K562 (cell line): Measurements from ENCODE around the gene SACS. TPM values are rescaled to one million over a fixed set of nuclear protein-coding genes. Genes with fewer than 3 reads are reported as not detected.

Experiments used
- ATAC-seq: fragments of 200-7000 bp; cut with Tn5 transposase; 3 replicates; pipeline ENCODE4 v1.9.1; 2020; ENCODE audit warnings: moderate library complexity
- BruUV-seq: library from RNA; stranded (reverse); fragments of 400-500 nt; replicated peaks from 2 replicates; lab custom pipeline; 2021; lab: Mats Ljungman, UMichigan
- CTCF ChIA-PET: fragments of 300-600 bp; formaldehyde crosslinking; extraction: SDS; loops from one replicate; lab custom pipeline; 2021; ENCODE audit warnings: low intra/inter-chr PET ratio; lab: Yijun Ruan, JAX
- POLR2A ChIA-PET: fragments of 300-600, 350-650 bp; sonication (Branson Sonifier 250); formaldehyde crosslinking; extraction: SDS; loops from one replicate; lab custom pipeline; 2021; ENCODE audit warnings: antibody characterized with exemption, inconsistent platforms; lab: Yijun Ruan, JAX
- DNase-seq, 4 experiments: peaks; one replicate each; pipeline versions ENCODE4 v3.0.0 to v3.0.0-alpha.2; 2011 to 2018; ENCODE audit warnings: low spot score in 3 of 4, mixed read lengths in 3 of 4; ENCODE audit errors: extremely low read depth in 1 of 4
- FAIRE-seq: peaks from 2 replicates; lab custom pipeline; 2011; peaks lifted over from hg19 to GRCh38; lab: Jason Lieb, UNC
- H2AFZ ChIP-seq: 2 replicates; pipeline ENCODE4 v1.6.0; 2011; ENCODE audit warnings: low read depth, low read length, control low read depth, inconsistent platforms
- H3K27ac ChIP-seq: fragments of 200-600 bp; 3 replicates; pipeline ENCODE4 v1.8.0; 2011; ENCODE audit warnings: low read depth, mild to moderate bottlenecking, control low read depth, inconsistent platforms, low read length, moderate library complexity, mixed read lengths; ENCODE audit errors: extremely low read depth
- H3K27me3 ChIP-seq, 2 experiments: fragments of 300-600 bp in 1 of 2; 2 replicates in 1 of 2; 3 replicates in 1 of 2; pipeline versions ENCODE4 v1.6.0 to v1.8.0; 2011; ENCODE audit warnings: inconsistent platforms in 2 of 2, low read length in 2 of 2, mild to moderate bottlenecking in 1 of 2, mixed read lengths in 1 of 2, moderate library complexity in 1 of 2; ENCODE audit not compliant: control insufficient read depth in 2 of 2, insufficient read depth in 2 of 2
- H3K36me3 ChIP-seq: fragments of 300-600 bp; 3 replicates; pipeline ENCODE4 v1.8.0; 2011; ENCODE audit warnings: mild to moderate bottlenecking, low read length, inconsistent platforms; ENCODE audit not compliant: control insufficient read depth, insufficient read depth
- H3K4me1 ChIP-seq, 2 experiments: fragments of 200-600 bp in 1 of 2; replicated peaks in 1 of 2; 2 replicates in 1 of 2; 3 replicates in 1 of 2; pipeline versions ENCODE4 v1.5.1 to v1.8.0; 2011; ENCODE audit warnings: inconsistent platforms in 2 of 2, low read length in 2 of 2, mild to moderate bottlenecking in 1 of 2, mixed read lengths in 1 of 2, moderate library complexity in 1 of 2; ENCODE audit not compliant: control insufficient read depth in 2 of 2, insufficient read depth in 2 of 2
- H3K4me2 ChIP-seq: 2 replicates; pipeline ENCODE4 v1.6.1; 2011; ENCODE audit warnings: low read length, control low read depth, inconsistent platforms, mixed read lengths; ENCODE audit not compliant: insufficient read depth
- H3K4me3 ChIP-seq: fragments of 200-600 bp; sonication (generic), shearing (Covaris generic); 2 replicates; pipeline ENCODE4 v1.5.1; 2016; ENCODE audit warnings: control low read depth, inconsistent platforms
- H3K79me2 ChIP-seq: fragments of 200-600 bp; 3 replicates; pipeline ENCODE4 v1.8.0; 2011; ENCODE audit warnings: low read length, inconsistent platforms; ENCODE audit not compliant: control insufficient read depth, insufficient read depth
- H3K9ac ChIP-seq, 2 experiments: 2 replicates each; pipeline versions ENCODE4 v1.6.0 to v1.6.1; 2011; ENCODE audit warnings: low read depth in 2 of 2, low read length in 2 of 2, control low read depth in 1 of 2, inconsistent platforms in 1 of 2, mild to moderate bottlenecking in 1 of 2, mixed read lengths in 1 of 2; ENCODE audit not compliant: insufficient read depth in 1 of 2
- H3K9me1 ChIP-seq: one replicate; pipeline ENCODE4 v1.6.0; 2011; ENCODE audit warnings: inconsistent platforms, mild to moderate bottlenecking, low read length, moderate library complexity; ENCODE audit not compliant: control insufficient read depth, insufficient read depth
- H3K9me3 ChIP-seq: replicated peaks from 2 replicates; pipeline ENCODE4 v1.5.1; 2011; ENCODE audit warnings: low read depth, low read length, inconsistent platforms; ENCODE audit not compliant: control insufficient read depth, insufficient read depth
- H4K20me1 ChIP-seq: replicated peaks from 2 replicates; pipeline ENCODE4 v1.6.1; 2011; ENCODE audit warnings: low read length, inconsistent platforms, mixed read lengths; ENCODE audit not compliant: control insufficient read depth, insufficient read depth
- CBFA2T2 ChIP-seq: fragments of 450-650 bp; conservative IDR thresholded peaks from 2 replicates; pipeline ENCODE4 v1.6.1; 2017; ENCODE audit warnings: mild to moderate bottlenecking
- DACH1 ChIP-seq: fragments of 450-650 bp; IDR thresholded peaks from 2 replicates; pipeline ENCODE4 v1.6.1; 2018; ENCODE audit not compliant: partially characterized antibody
- FOS ChIP-seq: IDR thresholded peaks from 3 replicates; pipeline ENCODE4 v1.6.1; 2011; ENCODE audit not compliant: insufficient read length; ENCODE audit errors: extremely low read depth
- PCBP1 ChIP-seq: fragments of 200-400 bp; formaldehyde crosslinking; IDR thresholded peaks from 2 replicates; pipeline ENCODE4 v1.6.1; 2018; ENCODE audit warnings: mild to moderate bottlenecking, low read depth, low read length; ENCODE audit not compliant: poor library complexity, severe bottlenecking
- RBM14 ChIP-seq: fragments of 200-400 bp; formaldehyde crosslinking; IDR thresholded peaks from 2 replicates; pipeline ENCODE4 v1.6.1; 2018; ENCODE audit warnings: low read depth, mild to moderate bottlenecking, low read length, moderate library complexity, borderline replicate concordance; ENCODE audit not compliant: insufficient read depth
- TCF3 ChIP-seq: sonication (generic); formaldehyde crosslinking; IDR thresholded peaks from 2 replicates; pipeline ENCODE4 v1.4.0; 2020; ENCODE audit warnings: mild to moderate bottlenecking, missing genetic modification reagents
- ZNF165 ChIP-seq: fragments of 250-450 bp; sonication (Bioruptor Pico); IDR thresholded peaks from 2 replicates; pipeline ENCODE4 v1.4.0; 2020; ENCODE audit warnings: borderline replicate concordance
- ZNF699 ChIP-seq: fragments of 250-450 bp; sonication (Bioruptor Pico); IDR thresholded peaks from 2 replicates; pipeline ENCODE4 v1.8.0; 2021; ENCODE audit warnings: mild to moderate bottlenecking, moderate library complexity; ENCODE audit not compliant: insufficient replicate concordance
- WGBS: fragments of 100-300 bp; shearing (Covaris generic); methylation state at CpG from one replicate; pipeline ENCODE4 v1.1.6; 2016; ENCODE audit warnings: low coverage, mixed read lengths; ENCODE audit not compliant: insufficient coverage; ENCODE audit errors: missing lambda C conversion rate; 5-methylcytosine and 5-hydroxymethylcytosine counted together
- in situ Hi-C: fragments of 300-500 bp; cut with MboI; formaldehyde crosslinking; loops from 4 replicates; pipeline ENCODE4 v1.15.0; 2018; ENCODE audit warnings: inconsistent platforms, mixed read lengths
- intact Hi-C: fragments of 100-400 bp; cut with micrococcal nuclease; formaldehyde crosslinking; loops from 2 replicates; pipeline ENCODE4 v1.14.2; 2022
- polyA plus RNA-seq, 8 experiments: library from polyadenylated mRNA; depleted of rRNA in 4 of 8; stranded (reverse) in 5 of 8; unstranded in 3 of 8; fragments of >200 nt; fragmentation: Nextera tagmentation in 2 of 8; fragmentation: Illumina TruSeq in 1 of 8; extraction: Ambion mirVana in 2 of 8; extraction: Trizol in 1 of 8; gene quantifications; 2 replicates each; pipeline versions ENCODE4 v1.2.1 to v1.2.3, GENCODE V29; 2011 to 2014; ENCODE audit warnings: inconsistent platforms in 1 of 8, missing spikeins in 1 of 8
- total RNA-seq, 7 experiments: library from RNA; depleted of rRNA in 6 of 7; stranded (reverse); fragments of >200 nt in 6 of 7; fragmentation: Illumina TruSeq in 2 of 7; extraction: Trizol in 2 of 7; gene quantifications; 2 replicates each; pipeline versions ENCODE4 v1.2.1 to v1.2.3, GENCODE V29; 2011 to 2021; ENCODE audit warnings: low replicate concordance in 1 of 7
- TF ChIP-seq, protein P1 (sequence below): fragments of 250-450 bp; sonication (Bioruptor Pico); IDR thresholded peaks from 2 replicates; pipeline ENCODE4 v1.5.0; 2021; ENCODE audit warnings: mild to moderate bottlenecking, moderate library complexity

SACS gene
- total and polyA plus RNA-seq, 9 of the 15 experiments (the other 6 are each of a cell fraction or from before 2014, with no cell fraction given): 4.7 to 28.2 (median 18.9) TPM

DNA sequence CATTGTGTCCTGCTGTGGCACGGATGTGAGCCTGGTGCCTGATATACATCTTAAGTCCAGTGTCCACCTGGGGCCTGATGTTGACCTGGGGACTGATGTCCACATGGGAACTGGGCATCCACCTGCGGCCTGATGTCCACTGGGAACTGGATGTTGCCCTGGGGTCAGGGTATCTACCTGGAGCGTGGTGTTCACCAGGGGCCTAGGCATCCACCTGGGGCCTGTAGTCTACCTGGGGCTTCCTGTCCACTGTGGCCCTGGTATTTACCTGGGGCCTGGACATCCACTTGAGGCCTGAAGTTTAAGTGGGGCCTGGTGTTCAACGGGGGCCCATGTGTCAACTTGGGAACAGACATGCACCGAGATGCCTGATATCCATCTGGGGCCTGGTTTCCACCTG is 11.9 kb downstream of the SACS start:
- no peak for FAIRE-seq
- Histone ChIP-seq H4K20me1 (no peaks in the 10 kb centered on the region), H3K4me3 (no peak overlapping the region), H3K9me3 (no peaks in the 10 kb centered on the region), H3K27me3 (no peaks in the 10 kb centered on the region), H3K9ac (no peak overlapping the region), H3K36me3 (no peaks in the 10 kb centered on the region), H2AFZ (no peak overlapping the region), H3K4me2 (no peak overlapping the region), H3K27ac (no peak overlapping the region), H3K79me2 (no peaks in the 10 kb centered on the region), H3K9me1 (no peaks in the 10 kb centered on the region), H3K4me1 (no peaks in the 10 kb centered on the region; a peak in 1 of 5 replicates)
- no peak for TF ChIP-seq DACH1
- TF ChIP-seq, protein P1, sequence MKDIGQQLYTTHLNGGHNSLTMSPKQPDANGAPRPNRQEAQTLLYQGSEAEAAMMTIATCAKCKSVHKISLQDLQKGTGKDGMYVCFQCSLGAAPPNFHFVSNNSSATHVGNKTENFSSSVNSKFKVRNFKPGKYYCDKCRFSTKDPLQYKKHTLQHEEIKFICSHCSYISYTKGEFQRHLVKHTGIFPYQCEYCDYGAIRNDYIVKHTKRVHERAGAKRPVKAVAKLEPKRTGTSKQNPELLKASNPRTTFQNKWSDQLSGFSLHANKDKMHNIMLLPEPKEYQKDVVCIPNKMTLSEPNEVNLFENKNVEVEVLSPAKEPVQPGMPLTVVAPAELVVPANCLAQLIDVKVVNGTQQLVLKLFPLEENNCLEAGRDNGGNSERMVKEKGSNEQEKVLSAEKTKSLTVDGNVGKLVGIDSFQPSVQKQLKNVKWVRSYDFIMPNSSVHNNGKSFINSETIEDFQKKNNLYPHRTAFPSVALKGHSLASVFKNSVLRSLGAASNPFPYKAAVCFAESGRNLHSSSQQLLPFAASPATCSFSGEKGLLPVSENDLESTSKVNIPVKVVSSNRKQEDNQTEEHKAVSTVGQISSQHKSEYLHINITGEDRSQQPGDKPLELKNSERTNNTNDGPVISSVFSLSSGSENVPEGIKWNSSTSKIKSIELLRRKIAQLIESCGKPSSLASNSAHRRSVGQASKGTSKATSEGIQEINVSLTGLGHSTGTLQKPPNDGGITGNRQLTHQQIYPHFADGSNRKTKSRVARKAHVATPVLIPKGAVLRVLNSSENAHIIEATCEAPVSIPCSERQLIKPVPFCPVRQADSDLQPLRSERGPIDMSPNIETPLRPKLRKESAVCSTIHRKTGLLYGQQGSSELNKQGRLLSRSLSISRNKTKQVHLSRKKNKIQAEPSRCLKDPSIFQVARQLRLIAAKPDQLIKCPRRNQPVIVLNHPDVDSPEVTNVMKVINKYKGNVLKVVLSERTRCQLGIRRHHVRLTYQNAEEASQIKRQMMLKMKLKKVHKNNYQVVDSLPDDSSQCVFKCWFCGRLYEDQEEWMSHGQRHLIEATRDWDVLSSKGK: no peak
- TF ChIP-seq CBFA2T2: no peak
- no peak for TF ChIP-seq FOS
- no peak for TF ChIP-seq TCF3 (CRISPR knock-in tag)
- no peak for TF ChIP-seq ZNF699 (CRISPR knock-in tag)
- no peak for TF ChIP-seq RBM14
- no peak for TF ChIP-seq ZNF165
- no peak for TF ChIP-seq PCBP1
- POLR2A ChIA-PET: no interaction called here
- BruUV-seq: no TSS peak
- in situ Hi-C loops (no loop called here), intact Hi-C loops (no loop called here)
- CTCF ChIA-PET: no interaction called here
- no peak for ATAC-seq
- DNase-seq: no peak
- 25% methylated on average over 4 of the region's 5 CpGs for WGBS
